SK-N-SH (cell line): Measurements from ENCODE around the gene PBRM1. TPM values are rescaled to one million over a fixed set of nuclear protein-coding genes. Genes with fewer than 3 reads are reported as not detected.

Experiments used
- CTCF ChIA-PET: fragments of 300-600, 350-600 bp; formaldehyde crosslinking; extraction: SDS; loops from one replicate; lab custom pipeline; 2021; lab: Yijun Ruan, JAX
- POLR2A ChIA-PET: fragments of 350-600 bp; sonication (Branson Sonifier 250); formaldehyde crosslinking; extraction: SDS; loops from one replicate; lab custom pipeline; 2020; ENCODE audit warnings: antibody characterized with exemption, inconsistent platforms; lab: Yijun Ruan, JAX
- DNase-seq: peaks from one replicate; pipeline ENCODE4 v3.0.0; 2012
- H2AFZ ChIP-seq: fragments of 200-600 bp; sonication (generic); 2 replicates; pipeline ENCODE4 v1.8.1; 2016; ENCODE audit warnings: antibody characterized with exemption, mild to moderate bottlenecking, low read depth
- H3F3A ChIP-seq: fragments of 200-600 bp; sonication (generic); replicated peaks from 2 replicates; pipeline ENCODE3; 2016; ENCODE audit warnings: antibody characterized with exemption, mild to moderate bottlenecking; ENCODE audit not compliant: insufficient read depth
- H3K27ac ChIP-seq, 2 experiments: fragments of 200-500 bp in 1 of 2; fragments of 200-600 bp in 1 of 2; sonication (Bioruptor generic) in 1 of 2; sonication (generic), shearing (Covaris generic) in 1 of 2; 2 replicates each; pipeline versions ENCODE4 v1.5.1 to v1.6.1; 2014 to 2016; ENCODE audit warnings: low read depth in 2 of 2, inconsistent platforms in 1 of 2, low read length in 1 of 2, mild to moderate bottlenecking in 1 of 2, mixed read lengths in 1 of 2
- H3K27me3 ChIP-seq: fragments of 200-600 bp; sonication (generic), shearing (Covaris generic); 2 replicates; pipeline ENCODE4 v1.6.1; 2016; ENCODE audit warnings: mixed run types; ENCODE audit not compliant: insufficient read depth
- H3K36me3 ChIP-seq, 2 experiments: fragments of 200-500 bp in 1 of 2; fragments of 200-600 bp in 1 of 2; sonication (Bioruptor generic) in 1 of 2; sonication (generic) in 1 of 2; replicated peaks in 1 of 2; 2 replicates each; pipeline versions ENCODE3 to v1.5.1; 2014 to 2016; ENCODE audit warnings: low read length in 1 of 2, mild to moderate bottlenecking in 1 of 2; ENCODE audit not compliant: insufficient read depth in 2 of 2, control insufficient read depth in 1 of 2
- H3K4me1 ChIP-seq, 2 experiments: fragments of 200-500 bp in 1 of 2; fragments of 200-600 bp in 1 of 2; sonication (Bioruptor generic) in 1 of 2; sonication (generic), shearing (Covaris generic) in 1 of 2; 2 replicates each; pipeline versions ENCODE4 v1.5.1 to v1.6.1; 2014 to 2016; ENCODE audit warnings: low read depth in 1 of 2, low read length in 1 of 2, mixed run types in 1 of 2; ENCODE audit not compliant: insufficient read depth in 2 of 2, control insufficient read depth in 1 of 2
- H3K4me2 ChIP-seq: fragments of 200-600 bp; sonication (generic), shearing (Covaris generic); 2 replicates; pipeline ENCODE4 v1.6.1; 2017; ENCODE audit warnings: mixed run types
- H3K4me3 ChIP-seq, 2 experiments: fragments of 200-500 bp in 1 of 2; fragments of 200-600 bp in 1 of 2; sonication (Bioruptor generic) in 1 of 2; sonication (generic), shearing (Covaris generic) in 1 of 2; 2 replicates each; pipeline versions ENCODE4 v1.5.1 to v1.8.1; 2014 to 2016; ENCODE audit warnings: low read depth in 2 of 2, inconsistent platforms in 1 of 2, low read length in 1 of 2, mild to moderate bottlenecking in 1 of 2, mixed read lengths in 1 of 2, moderate library complexity in 1 of 2
- H3K79me2 ChIP-seq: fragments of 200-600 bp; sonication (generic); 2 replicates; pipeline ENCODE4 v1.8.1; 2017; ENCODE audit warnings: mild to moderate bottlenecking; ENCODE audit not compliant: insufficient read depth
- H3K9ac ChIP-seq: fragments of 200-600 bp; sonication (generic); 2 replicates; pipeline ENCODE4 v1.6.1; 2017; ENCODE audit warnings: mixed run types
- H3K9me2 ChIP-seq: fragments of 200-600 bp; sonication (generic); 2 replicates; pipeline ENCODE4 v1.6.1; 2017; ENCODE audit warnings: mixed run types
- H3K9me3 ChIP-seq: fragments of 200-600 bp; sonication (generic); 2 replicates; pipeline ENCODE4 v1.6.1; 2017; ENCODE audit warnings: mixed run types, mild to moderate bottlenecking, moderate library complexity
- H4K20me1 ChIP-seq: fragments of 200-600 bp; sonication (generic); 2 replicates; pipeline ENCODE4 v1.6.1; 2017; ENCODE audit warnings: mild to moderate bottlenecking, mixed run types; ENCODE audit not compliant: insufficient read depth
- CHD2 ChIP-seq: fragments of 150-350 bp; IDR thresholded peaks from 2 replicates; pipeline ENCODE4 v1.6.1; 2018; ENCODE audit warnings: low read length; ENCODE audit not compliant: partially characterized antibody
- CTCF ChIP-seq: fragments of 200-600 bp; sonication (generic); IDR thresholded peaks from 2 replicates; pipeline ENCODE4 v1.6.1; 2017; ENCODE audit warnings: antibody characterized with exemption, mild to moderate bottlenecking, moderate library complexity
- EP300 ChIP-seq, 2 experiments: IDR thresholded peaks; 2 replicates each; pipeline versions ENCODE4 v1.4.0 to v1.6.1; 2012; ENCODE audit warnings: borderline replicate concordance in 1 of 2, low read depth in 1 of 2, low read length in 1 of 2
- EZH2phosphoT487 ChIP-seq: fragments of 200-600 bp; sonication (generic); IDR thresholded peaks from 2 replicates; pipeline ENCODE4 v1.6.1; 2017; ENCODE audit warnings: low read depth, mixed run types, mild to moderate bottlenecking, antibody characterized with exemption, moderate library complexity, borderline replicate concordance
- FOSL2 ChIP-seq: IDR thresholded peaks from 2 replicates; pipeline ENCODE4 v1.4.0; 2012; ENCODE audit warnings: low read depth, mild to moderate bottlenecking, moderate library complexity, borderline replicate concordance
- FOXJ3 ChIP-seq: sonication (generic); formaldehyde crosslinking; IDR thresholded peaks from 2 replicates; pipeline ENCODE4 v1.5.1; 2020; ENCODE audit warnings: mild to moderate bottlenecking, missing genetic modification reagents
- FOXM1 ChIP-seq: IDR thresholded peaks from 2 replicates; pipeline ENCODE4 v1.4.0; 2012; ENCODE audit warnings: low read depth, mild to moderate bottlenecking
- GABPA ChIP-seq: IDR thresholded peaks from 2 replicates; pipeline ENCODE4 v1.4.0; 2012; ENCODE audit warnings: low read depth, mild to moderate bottlenecking
- GATA2 ChIP-seq: sonication (generic); formaldehyde crosslinking; IDR thresholded peaks from 2 replicates; pipeline ENCODE4 v1.5.0; 2020; ENCODE audit warnings: mild to moderate bottlenecking, missing genetic modification reagents
- JUND ChIP-seq: IDR thresholded peaks from 2 replicates; pipeline ENCODE4 v1.4.0; 2012
- MEF2A ChIP-seq: IDR thresholded peaks from 2 replicates; pipeline ENCODE4 v1.4.0; 2012; ENCODE audit warnings: low read depth, borderline replicate concordance
- MXI1 ChIP-seq: IDR thresholded peaks from 2 replicates; pipeline ENCODE4 v1.6.1; 2012; ENCODE audit warnings: mild to moderate bottlenecking, low read depth, low read length, improper control_type of control experiment
- NFIC ChIP-seq: IDR thresholded peaks from 2 replicates; pipeline ENCODE4 v1.4.0; 2012; ENCODE audit warnings: borderline replicate concordance
- NRF1 ChIP-seq: IDR thresholded peaks from 2 replicates; pipeline ENCODE4 v1.6.1; 2012; ENCODE audit warnings: low read depth, mild to moderate bottlenecking, low read length
- PBX3 ChIP-seq: IDR thresholded peaks from 2 replicates; pipeline ENCODE4; 2012
- POLR2AphosphoS5 ChIP-seq: IDR thresholded peaks from 2 replicates; pipeline ENCODE4 v1.6.1; 2012; ENCODE audit warnings: low read depth, low read length
- RCOR1 ChIP-seq: fragments of 150-350 bp; IDR thresholded peaks from 2 replicates; pipeline ENCODE4 v1.6.1; 2017; ENCODE audit warnings: antibody characterized with exemption, low read length
- RXRA ChIP-seq: IDR thresholded peaks from 2 replicates; pipeline ENCODE4 v1.4.0; 2012; ENCODE audit warnings: low read depth, mild to moderate bottlenecking, borderline replicate concordance
- SIN3A ChIP-seq: IDR thresholded peaks from 2 replicates; pipeline ENCODE4 v1.6.1; 2012; ENCODE audit warnings: low read depth, mild to moderate bottlenecking, low read length, moderate library complexity, borderline replicate concordance
- SMC3 ChIP-seq: IDR thresholded peaks from 2 replicates; pipeline ENCODE4 v1.6.1; 2012; ENCODE audit warnings: low read depth, low read length, improper control_type of control experiment
- TAF1 ChIP-seq: IDR thresholded peaks from 2 replicates; pipeline ENCODE4 v1.6.1; 2012; ENCODE audit warnings: low read depth, mild to moderate bottlenecking, low read length, moderate library complexity, borderline replicate concordance
- TCF12 ChIP-seq: IDR thresholded peaks from 2 replicates; pipeline ENCODE4 v1.4.0; 2012
- TEAD4 ChIP-seq: IDR thresholded peaks from 2 replicates; pipeline ENCODE4 v1.4.0; 2012; ENCODE audit warnings: mild to moderate bottlenecking, borderline replicate concordance; ENCODE audit not compliant: insufficient read depth
- USF1 ChIP-seq: IDR thresholded peaks from 2 replicates; pipeline ENCODE4 v1.4.0; 2012; ENCODE audit warnings: low read depth, borderline replicate concordance
- USF2 ChIP-seq: fragments of 150-350 bp; IDR thresholded peaks from 2 replicates; pipeline ENCODE4 v1.6.1; 2017; ENCODE audit warnings: antibody characterized with exemption, low read length, low read depth, borderline replicate concordance
- YY1 ChIP-seq: IDR thresholded peaks from 2 replicates; pipeline ENCODE4 v1.4.0; 2012; ENCODE audit warnings: low read depth, mild to moderate bottlenecking
- ZBTB33 ChIP-seq: IDR thresholded peaks from 2 replicates; pipeline ENCODE4 v1.4.0; 2012; ENCODE audit warnings: low read depth, borderline replicate concordance
- whole genome bisulfite sequencing: methylation state at CpG from one replicate; pipeline ENCODE4 v1.1.6; 2017; ENCODE audit warnings: low lambda C conversion rate; 5-methylcytosine and 5-hydroxymethylcytosine counted together
- polyA plus RNA-seq, 3 experiments: library from polyadenylated mRNA; depleted of rRNA; stranded (reverse); fragments of >200 nt; gene quantifications; 2 replicates each; pipeline ENCODE4 v1.2.3, GENCODE V29; 2012

The PBRM1 gene
- polyA plus RNA-seq, 1 of the 3 experiments (the other 2 are of a cell fraction), result 14.3 TPM

- 76% methylated on average over 9 of the region's 12 CpGs for WGBS
- Histone ChIP-seq H4K20me1 (peaks cover 32% of the 10 kb centered on the region), H3F3A (peaks cover 2% of the 10 kb centered on the region), H3K27ac (peak overlapping the region in 1 of 2 experiments; percentile 97; a peak in 3 of 4 replicates), H3K9me2 (no peaks in the 10 kb centered on the region), H3K4me2 (no peak overlapping the region), H3K9ac (no peak overlapping the region), H3K27me3 (no peaks in the 10 kb centered on the region), H3K4me1 (peaks cover 28 to 81% of the 10 kb centered on the region in 2 experiments), H3K79me2 (peaks cover 51% of the 10 kb centered on the region), H2AFZ (no peak overlapping the region), H3K36me3 (peaks cover 14 to 40% of the 10 kb centered on the region in 2 experiments), H3K9me3 (no peaks in the 10 kb centered on the region), H3K4me3 (no peak overlapping the region; a peak in 1 of 4 replicates)
- POLR2A ChIA-PET, result no interaction called here
- CTCF ChIA-PET, result interaction anchor here (0.9 to 4.0 kb wide), 2 partner anchors 58 to 75 kb away, joined by 3 to 30 read pairs; no protein-coding TSS in a partner anchor
- DNase-seq, result peak; percentile 90
- TF ChIP-seq FOXM1, result no peak
- TF ChIP-seq EP300 (IDR thresholded peaks at IDR 0.05; ENCODE audit: borderline replicate concordance in 1 of 2, low read depth in 1 of 2, low read length in 1 of 2), result peak in 1 of 2 experiments; percentile 77; a peak in 2 of 4 replicates
- no peak for TF ChIP-seq YY1
- TF ChIP-seq NFIC, result no peak
- TF ChIP-seq POLR2AphosphoS5, result no peak
- no peak for TF ChIP-seq GABPA
- no peak for TF ChIP-seq SMC3
- TF ChIP-seq EZH2phosphoT487, result no peak
- no peak for TF ChIP-seq ZBTB33
- TF ChIP-seq RXRA, result no peak
- no peak for TF ChIP-seq TAF1
- no peak for TF ChIP-seq TEAD4
- TF ChIP-seq JUND, result no peak
- no peak for TF ChIP-seq TCF12
- no peak for TF ChIP-seq FOSL2
- TF ChIP-seq MEF2A, result no peak
- no peak for TF ChIP-seq USF2
- TF ChIP-seq CHD2, result peak; percentile 77
- no peak for TF ChIP-seq PBX3
- TF ChIP-seq RCOR1, result peak; percentile 79
- peak; percentile 59; the same call in 1 of the 2 replicates for TF ChIP-seq GATA2
- no peak; the same call in 1 of the 2 replicates for TF ChIP-seq MXI1
- no peak for TF ChIP-seq SIN3A
- peak; percentile 82 for TF ChIP-seq FOXJ3 (CRISPR knock-in tag)
- no peak for TF ChIP-seq USF1
- no peak for TF ChIP-seq CTCF
- TF ChIP-seq NRF1, result no peak
Measured at GRCh38 chr3:52529376-52530333, 156.1 kb downstream of the PBRM1 start.
